ENCODE data around the gene SPEF1.

SPEF1 gene

DNA sequence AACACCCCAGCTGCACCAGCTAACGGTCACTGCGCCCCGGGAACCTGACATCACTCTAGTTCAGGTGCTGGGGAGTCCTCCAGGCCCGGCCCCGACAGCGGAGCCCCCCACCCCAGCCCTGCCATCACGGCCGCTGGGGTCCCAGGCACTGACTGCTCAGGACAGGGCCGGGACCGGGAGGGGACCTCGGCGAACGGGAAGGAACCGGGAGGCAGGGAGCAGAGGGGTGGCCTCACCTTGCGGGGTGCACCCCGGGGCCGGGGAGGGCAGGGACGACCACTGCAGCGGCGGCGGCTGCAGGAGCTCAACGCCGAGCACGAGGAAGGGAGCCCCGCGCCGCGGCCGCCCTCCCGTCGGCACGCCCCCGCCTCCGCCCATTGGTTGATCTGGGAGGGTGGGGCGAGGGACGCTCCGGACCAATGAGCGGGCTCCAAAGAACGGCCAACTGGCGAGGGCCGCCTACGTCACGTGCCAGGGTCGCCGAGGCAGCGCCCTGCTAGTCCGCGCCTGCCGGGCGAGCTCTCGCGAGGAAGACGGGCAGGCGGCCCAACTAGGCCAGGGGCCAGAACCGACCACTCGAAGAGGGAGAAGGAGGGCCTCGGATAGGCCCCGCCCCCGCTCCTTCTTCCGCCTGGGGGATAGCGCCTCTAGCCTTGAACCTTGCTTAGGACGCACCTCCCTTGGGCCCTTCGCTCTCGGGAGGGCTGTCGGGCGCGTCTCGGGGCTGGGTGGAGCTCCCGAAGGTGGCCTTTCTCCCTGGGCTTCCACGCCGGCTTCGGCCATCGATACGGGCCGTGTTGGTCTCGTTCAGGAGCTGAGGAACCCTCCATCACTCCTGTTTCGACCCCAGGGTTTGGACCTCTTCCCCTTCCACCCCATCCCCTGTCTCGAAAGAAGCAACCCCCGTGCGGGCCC is 13.6 kb downstream of the SPEF1 start, which contains the start of gene ADISSP:
Gene ADISSP, minus strand, starts transcription at position 327 of the 915 bp plus-strand sequence. CDS start 7,653 bp downstream, outside the sequence.
- TF ChIP-seq TAF1 (IDR thresholded peaks at IDR 0.05; ENCODE audit: low read depth) (peak; percentile 65), EP300 (IDR thresholded peaks at IDR 0.05; ENCODE audit: borderline replicate concordance) (no peak), TEAD4 (IDR thresholded peaks at IDR 0.05) (no peak), TCF12 (IDR thresholded peaks at IDR 0.05; ENCODE audit: low read depth) (peak; percentile 24; the same call in 1 of the 2 replicates), CREB1 (IDR thresholded peaks at IDR 0.05; ENCODE audit: low read depth) (no peak), ZBTB7A (IDR thresholded peaks at IDR 0.05; ENCODE audit: low read depth) (0 out of 2 replicates have a peak, but pooled peaks have one; percentile 88), EGR1 (IDR thresholded peaks at IDR 0.05) (peak; percentile 69), NFIC (IDR thresholded peaks at IDR 0.05) (peak; percentile 6; the same call in 1 of the 2 replicates), FOXM1 (IDR thresholded peaks at IDR 0.05; ENCODE audit: borderline replicate concordance, low read depth) (no peak), YY1 (IDR thresholded peaks at IDR 0.05; ENCODE audit: low read depth) (no peak), CEBPB (IDR thresholded peaks at IDR 0.05) (no peak), RAD21 (IDR thresholded peaks at IDR 0.05; ENCODE audit: low read depth) (no peak)
- TF ChIP-seq, protein P1, sequence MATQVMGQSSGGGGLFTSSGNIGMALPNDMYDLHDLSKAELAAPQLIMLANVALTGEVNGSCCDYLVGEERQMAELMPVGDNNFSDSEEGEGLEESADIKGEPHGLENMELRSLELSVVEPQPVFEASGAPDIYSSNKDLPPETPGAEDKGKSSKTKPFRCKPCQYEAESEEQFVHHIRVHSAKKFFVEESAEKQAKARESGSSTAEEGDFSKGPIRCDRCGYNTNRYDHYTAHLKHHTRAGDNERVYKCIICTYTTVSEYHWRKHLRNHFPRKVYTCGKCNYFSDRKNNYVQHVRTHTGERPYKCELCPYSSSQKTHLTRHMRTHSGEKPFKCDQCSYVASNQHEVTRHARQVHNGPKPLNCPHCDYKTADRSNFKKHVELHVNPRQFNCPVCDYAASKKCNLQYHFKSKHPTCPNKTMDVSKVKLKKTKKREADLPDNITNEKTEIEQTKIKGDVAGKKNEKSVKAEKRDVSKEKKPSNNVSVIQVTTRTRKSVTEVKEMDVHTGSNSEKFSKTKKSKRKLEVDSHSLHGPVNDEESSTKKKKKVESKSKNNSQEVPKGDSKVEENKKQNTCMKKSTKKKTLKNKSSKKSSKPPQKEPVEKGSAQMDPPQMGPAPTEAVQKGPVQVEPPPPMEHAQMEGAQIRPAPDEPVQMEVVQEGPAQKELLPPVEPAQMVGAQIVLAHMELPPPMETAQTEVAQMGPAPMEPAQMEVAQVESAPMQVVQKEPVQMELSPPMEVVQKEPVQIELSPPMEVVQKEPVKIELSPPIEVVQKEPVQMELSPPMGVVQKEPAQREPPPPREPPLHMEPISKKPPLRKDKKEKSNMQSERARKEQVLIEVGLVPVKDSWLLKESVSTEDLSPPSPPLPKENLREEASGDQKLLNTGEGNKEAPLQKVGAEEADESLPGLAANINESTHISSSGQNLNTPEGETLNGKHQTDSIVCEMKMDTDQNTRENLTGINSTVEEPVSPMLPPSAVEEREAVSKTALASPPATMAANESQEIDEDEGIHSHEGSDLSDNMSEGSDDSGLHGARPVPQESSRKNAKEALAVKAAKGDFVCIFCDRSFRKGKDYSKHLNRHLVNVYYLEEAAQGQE (IDR thresholded peaks at IDR 0.05; ENCODE audit: low read depth) = no peak
- TF ChIP-seq, protein P2, sequence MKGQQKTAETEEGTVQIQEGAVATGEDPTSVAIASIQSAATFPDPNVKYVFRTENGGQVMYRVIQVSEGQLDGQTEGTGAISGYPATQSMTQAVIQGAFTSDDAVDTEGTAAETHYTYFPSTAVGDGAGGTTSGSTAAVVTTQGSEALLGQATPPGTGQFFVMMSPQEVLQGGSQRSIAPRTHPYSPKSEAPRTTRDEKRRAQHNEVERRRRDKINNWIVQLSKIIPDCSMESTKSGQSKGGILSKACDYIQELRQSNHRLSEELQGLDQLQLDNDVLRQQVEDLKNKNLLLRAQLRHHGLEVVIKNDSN (IDR thresholded peaks at IDR 0.05) = peak; percentile 96
- TF ChIP-seq, protein P3, sequence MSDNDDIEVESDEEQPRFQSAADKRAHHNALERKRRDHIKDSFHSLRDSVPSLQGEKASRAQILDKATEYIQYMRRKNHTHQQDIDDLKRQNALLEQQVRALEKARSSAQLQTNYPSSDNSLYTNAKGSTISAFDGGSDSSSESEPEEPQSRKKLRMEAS (IDR thresholded peaks at IDR 0.05) = peak; percentile 94

DNA sequence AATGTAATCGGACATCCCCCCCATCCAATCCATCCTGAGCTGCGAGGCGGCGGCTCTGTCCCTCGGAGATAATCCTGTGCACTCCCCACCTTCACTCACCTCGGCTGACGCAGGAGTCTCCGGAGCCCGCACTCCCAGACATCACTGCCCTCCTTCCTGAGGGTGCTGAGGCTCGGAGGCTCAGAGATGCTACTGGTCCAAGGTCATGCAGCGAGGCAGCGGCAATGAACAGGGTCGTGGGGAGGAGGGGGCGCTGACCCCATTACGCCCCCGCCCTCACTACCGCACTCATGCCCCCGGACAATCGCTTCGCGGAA is 14.2 kb downstream of the SPEF1 start:
- TF ChIP-seq EGR1 (IDR thresholded peaks at IDR 0.05) (no peak), YY1 (IDR thresholded peaks at IDR 0.05; ENCODE audit: low read depth) (no peak), EP300 (IDR thresholded peaks at IDR 0.05; ENCODE audit: borderline replicate concordance) (no peak), NFIC (IDR thresholded peaks at IDR 0.05) (no peak), TAF1 (IDR thresholded peaks at IDR 0.05; ENCODE audit: low read depth) (no peak), TCF12 (IDR thresholded peaks at IDR 0.05; ENCODE audit: low read depth) (no peak), TEAD4 (IDR thresholded peaks at IDR 0.05) (no peak), CEBPB (IDR thresholded peaks at IDR 0.05) (no peak), FOXM1 (IDR thresholded peaks at IDR 0.05; ENCODE audit: borderline replicate concordance, low read depth) (no peak), CREB1 (IDR thresholded peaks at IDR 0.05; ENCODE audit: low read depth) (no peak), RAD21 (IDR thresholded peaks at IDR 0.05; ENCODE audit: low read depth) (no peak), ZBTB7A (IDR thresholded peaks at IDR 0.05; ENCODE audit: low read depth) (no peak; the same call in 1 of the 2 replicates)
- TF ChIP-seq, protein P3 (IDR thresholded peaks at IDR 0.05) = no peak
- TF ChIP-seq, protein P1 (IDR thresholded peaks at IDR 0.05; ENCODE audit: low read depth) = no peak
- TF ChIP-seq, protein P2 (IDR thresholded peaks at IDR 0.05) = no peak

DNA sequence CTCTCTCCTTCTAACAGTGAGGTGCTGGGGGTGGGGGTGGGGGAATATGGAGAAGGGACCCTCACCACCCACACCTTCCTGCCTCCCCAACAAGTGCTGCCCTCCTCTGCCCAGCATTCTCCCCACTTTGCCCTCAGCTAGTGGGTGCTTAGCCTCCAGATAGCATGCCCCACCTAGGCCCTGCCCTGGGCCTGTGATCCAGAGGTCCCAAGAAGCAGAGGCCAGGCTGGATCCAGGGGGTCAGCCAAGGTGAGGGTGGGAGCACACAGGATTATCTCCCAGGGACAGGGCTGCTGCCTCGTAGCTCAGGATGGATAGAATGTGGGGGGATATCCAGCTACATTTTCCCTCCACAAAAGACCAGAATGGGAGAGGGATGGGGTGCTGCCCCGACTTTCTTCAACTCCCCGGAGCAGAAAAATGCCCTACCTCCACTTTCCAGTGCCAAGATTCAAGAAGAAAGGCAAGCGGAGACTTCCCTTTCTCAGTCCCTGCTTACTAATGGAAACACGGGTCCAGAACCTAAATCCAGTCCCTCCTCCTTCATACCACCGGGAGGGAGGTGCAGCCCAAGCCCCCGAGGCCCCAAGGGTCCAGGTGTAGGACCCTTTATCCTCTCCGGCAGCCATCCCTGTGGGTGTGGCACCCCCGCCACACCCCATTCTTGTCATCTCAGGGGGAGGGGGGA is 14.7 kb downstream of the SPEF1 start:
- TF ChIP-seq FOXM1 (IDR thresholded peaks at IDR 0.05; ENCODE audit: borderline replicate concordance, low read depth) (no peak), TCF12 (IDR thresholded peaks at IDR 0.05; ENCODE audit: low read depth) (no peak), CREB1 (IDR thresholded peaks at IDR 0.05; ENCODE audit: low read depth) (no peak), RAD21 (IDR thresholded peaks at IDR 0.05; ENCODE audit: low read depth) (no peak), EP300 (IDR thresholded peaks at IDR 0.05; ENCODE audit: borderline replicate concordance) (no peak), YY1 (IDR thresholded peaks at IDR 0.05; ENCODE audit: low read depth) (no peak), CEBPB (IDR thresholded peaks at IDR 0.05) (no peak), TEAD4 (IDR thresholded peaks at IDR 0.05) (no peak), TAF1 (IDR thresholded peaks at IDR 0.05; ENCODE audit: low read depth) (no peak), ZBTB7A (IDR thresholded peaks at IDR 0.05; ENCODE audit: low read depth) (no peak), EGR1 (IDR thresholded peaks at IDR 0.05) (no peak), NFIC (IDR thresholded peaks at IDR 0.05) (no peak)
- TF ChIP-seq, protein P2 (IDR thresholded peaks at IDR 0.05) = no peak
- TF ChIP-seq, protein P3 (IDR thresholded peaks at IDR 0.05) = no peak
- TF ChIP-seq, protein P1 (IDR thresholded peaks at IDR 0.05; ENCODE audit: low read depth) = no peak

Measured in Ishikawa (cell line).